GM12891 (cell line): Measurements from ENCODE around the gene SNX19.

Experiments used
- DNase-seq: peaks from one replicate; pipeline ENCODE4 v3.0.0; 2011; ENCODE audit warnings: low spot score; ENCODE audit not compliant: insufficient read length
- FAIRE-seq: peaks from 2 replicates; lab custom pipeline; 2011; peaks lifted over from hg19 to GRCh38; lab: Jason Lieb, UNC
- PAX5 ChIP-seq: IDR thresholded peaks from 2 replicates; pipeline ENCODE4 v1.6.1; 2011; ENCODE audit warnings: low read length, moderate library complexity, mild to moderate bottlenecking; ENCODE audit not compliant: insufficient read depth, severe bottlenecking
- POLR2A ChIP-seq: IDR thresholded peaks from 2 replicates; pipeline ENCODE4 v1.6.1; 2011; ENCODE audit warnings: low read depth, low read length, control low read depth
- POLR2AphosphoS5 ChIP-seq: IDR thresholded peaks from 2 replicates; pipeline ENCODE4 v1.6.1; 2011; ENCODE audit warnings: low read depth, low read length, control low read depth
- POU2F2 ChIP-seq: IDR thresholded peaks from 2 replicates; pipeline ENCODE4 v1.6.1; 2011; ENCODE audit warnings: low read depth, mild to moderate bottlenecking, control low read depth, low read length, moderate library complexity
- SPI1 ChIP-seq: IDR thresholded peaks from 2 replicates; pipeline ENCODE4 v1.6.1; 2011; ENCODE audit warnings: low read depth, low read length, control low read depth
- TAF1 ChIP-seq: IDR thresholded peaks from 2 replicates; pipeline ENCODE4 v1.6.1; 2011; ENCODE audit warnings: low read depth, low read length, control low read depth

SNX19 gene

DNA sequence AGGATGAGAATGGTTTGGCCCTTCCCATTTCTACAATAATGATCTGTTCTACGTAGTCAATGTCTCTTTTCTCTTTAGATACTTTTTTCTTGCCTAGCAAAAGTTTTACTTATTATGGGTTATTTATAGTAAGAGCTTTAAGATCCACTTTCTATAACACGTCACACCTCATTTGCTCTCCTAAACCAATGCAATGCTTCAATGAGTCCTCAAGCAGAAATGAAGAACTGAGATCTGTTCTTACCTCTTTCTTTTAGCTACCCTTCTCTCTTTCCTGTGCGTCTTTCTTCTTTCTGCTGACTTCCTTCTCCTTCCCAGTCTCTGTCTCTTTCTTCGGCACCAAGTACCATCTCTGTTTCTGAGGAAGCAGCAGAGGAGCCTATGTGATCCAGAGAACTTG lies 61.8 kb downstream of the SNX19 start:
- TF ChIP-seq PAX5 (peak; percentile 96), SPI1 (peak; percentile 90), TAF1 (no peak)
- DNase-seq: no peak
- FAIRE-seq: no peak

DNA sequence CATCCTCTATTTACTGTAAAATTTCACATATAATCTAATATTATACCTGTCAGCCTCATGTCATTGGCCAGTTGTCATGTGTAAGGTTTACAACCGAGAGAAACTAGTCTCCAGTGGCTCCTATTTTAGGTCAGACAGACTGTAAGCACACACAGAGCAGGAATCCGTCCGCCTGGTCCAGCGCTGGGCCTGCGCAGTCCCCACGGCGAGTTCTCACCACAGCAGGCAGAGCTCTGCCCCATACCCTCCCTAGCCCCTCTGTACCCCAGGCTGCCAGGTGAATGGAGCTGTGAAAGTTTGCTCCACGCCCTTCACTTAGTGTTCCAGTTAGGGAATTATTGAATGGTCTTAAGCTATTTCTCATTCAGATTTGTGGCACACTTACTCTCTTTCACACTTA lies 63.7 kb downstream of the SNX19 start:
- no peak for TF ChIP-seq POU2F2
- TF ChIP-seq POLR2AphosphoS5: no peak
- no peak for TF ChIP-seq TAF1
- no peak for FAIRE-seq
- DNase-seq: no peak

DNA sequence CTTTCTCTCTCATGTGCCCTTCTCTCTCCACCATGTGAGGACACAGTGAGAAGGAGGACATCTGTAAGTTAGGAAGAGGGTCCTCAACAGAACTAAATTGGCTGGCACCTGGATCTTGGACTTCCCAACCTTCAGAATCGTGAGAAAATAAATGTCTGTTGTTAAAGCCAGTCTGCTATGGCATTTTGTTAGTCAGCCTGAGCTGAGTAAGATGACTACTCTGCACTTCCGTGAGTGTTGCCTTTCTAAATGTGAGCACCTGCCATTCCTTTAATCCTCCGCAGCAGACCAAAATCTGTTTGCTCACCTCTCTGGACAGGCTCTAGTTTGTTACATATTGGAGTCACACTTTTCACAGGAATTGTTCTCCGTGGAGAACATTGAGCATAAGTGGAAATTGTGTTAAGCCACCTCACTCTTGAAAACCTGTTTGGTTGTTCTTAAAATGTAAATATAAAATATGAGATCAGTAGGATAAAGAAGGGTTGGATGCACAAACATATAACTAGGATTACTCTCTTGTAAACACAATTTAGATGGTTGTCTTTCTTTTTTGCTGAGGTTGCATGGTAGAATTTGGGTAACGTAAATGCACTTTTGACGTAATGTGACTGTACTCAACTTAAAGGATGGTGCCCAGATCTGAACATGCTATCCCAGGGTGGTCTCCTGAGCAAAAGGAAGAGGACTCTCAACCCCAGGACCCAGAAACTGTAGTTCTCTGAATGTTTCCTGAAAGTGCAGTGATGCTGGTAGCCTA lies 65.9 kb downstream of the SNX19 start:
- DNase-seq (no peak), FAIRE-seq (no peak)
- TF ChIP-seq POLR2AphosphoS5: no peak

DNA sequence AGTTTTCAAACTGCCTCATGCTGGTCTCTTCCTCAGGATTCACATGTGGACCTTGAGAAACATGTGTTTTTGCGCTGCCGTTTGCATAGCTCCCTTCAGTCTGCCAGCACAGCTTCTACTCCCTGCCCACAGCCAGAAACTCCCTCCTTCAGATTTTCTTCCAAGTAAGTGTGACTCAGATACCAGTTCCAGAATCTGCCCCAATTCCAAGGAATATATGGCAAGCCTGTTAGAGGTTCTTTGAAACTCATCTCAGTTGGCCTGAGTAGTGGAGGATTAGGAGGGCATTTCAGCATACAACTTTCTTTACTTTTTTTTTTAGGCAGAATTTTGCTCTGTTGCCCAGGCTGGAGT lies 67.1 kb downstream of the SNX19 start:
- TF ChIP-seq PAX5 (no peak), SPI1 (no peak), TAF1 (no peak), POLR2A (no peak), POLR2AphosphoS5 (no peak), POU2F2 (no peak)
- no peak for FAIRE-seq
- DNase-seq: no peak

DNA sequence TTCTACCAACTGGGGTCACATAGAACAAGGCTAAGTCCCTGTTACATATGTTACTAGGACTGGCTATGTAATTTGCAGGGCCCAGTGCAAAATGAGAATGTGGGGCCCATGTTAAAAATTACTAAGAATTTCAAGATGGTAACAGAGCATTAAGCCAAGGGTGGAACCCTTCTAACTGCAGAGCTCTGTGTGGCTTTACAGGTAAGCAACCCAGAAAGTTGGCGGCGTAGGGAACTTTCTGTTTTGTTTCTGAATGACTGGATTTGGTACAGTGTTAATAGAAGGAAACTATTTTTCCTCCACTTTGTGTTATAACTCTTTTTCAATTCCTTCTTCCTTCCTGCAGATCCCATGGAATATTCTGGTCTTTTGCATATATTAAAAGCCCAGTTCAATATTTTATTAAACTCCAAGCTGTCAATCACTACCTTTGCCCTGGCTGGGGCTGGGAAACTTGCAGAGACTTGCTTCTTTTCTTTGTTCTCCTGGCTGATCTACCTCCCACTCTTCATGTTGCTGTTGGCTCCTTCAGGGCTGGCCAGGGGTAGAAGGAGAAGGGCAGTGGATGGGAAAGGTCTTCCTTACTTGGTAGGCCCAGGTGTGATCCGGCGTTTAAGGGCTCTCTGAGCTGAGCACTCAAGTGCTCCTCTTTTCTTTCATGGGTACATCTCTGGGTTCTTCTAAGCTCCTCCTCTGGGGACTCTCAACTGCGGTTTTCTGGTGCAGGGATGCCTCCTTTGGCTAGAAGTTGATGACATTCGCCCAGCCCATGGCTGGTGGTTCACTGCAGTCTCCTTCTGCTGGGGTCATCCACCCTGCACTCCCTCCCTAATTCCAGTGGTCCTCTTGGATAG lies 67.7 kb downstream of the SNX19 start:
- DNase-seq (no peak), FAIRE-seq (no peak)
- no peak for TF ChIP-seq PAX5
- TF ChIP-seq TAF1: no peak
- TF ChIP-seq POLR2A: no peak
- no peak for TF ChIP-seq POU2F2
- no peak for TF ChIP-seq SPI1
- TF ChIP-seq POLR2AphosphoS5: no peak

DNA sequence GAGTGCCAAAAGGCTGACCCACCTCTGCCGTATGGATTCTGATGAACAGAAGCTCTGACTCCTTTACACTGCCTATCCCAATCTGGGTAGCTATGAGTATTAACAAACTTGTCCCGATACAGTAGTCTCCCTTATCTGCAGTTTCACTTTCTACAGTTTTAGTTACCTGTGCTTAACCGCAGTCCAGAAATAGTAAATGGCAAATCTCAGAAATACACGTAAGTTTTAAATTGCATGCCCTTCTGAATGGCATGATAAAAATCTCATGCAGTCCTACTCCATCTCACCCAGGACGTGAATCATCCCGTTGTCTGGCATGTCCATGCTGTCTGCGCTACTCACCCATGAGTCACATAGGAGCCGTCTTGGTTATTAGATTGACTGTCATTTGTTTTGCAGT lies 68.8 kb downstream of the SNX19 start:
- DNase-seq (no peak), FAIRE-seq (no peak)
- TF ChIP-seq TAF1: no peak
- no peak for TF ChIP-seq POU2F2
- no peak for TF ChIP-seq PAX5
- TF ChIP-seq SPI1: no peak
- TF ChIP-seq POLR2A: no peak
- no peak for TF ChIP-seq POLR2AphosphoS5

DNA sequence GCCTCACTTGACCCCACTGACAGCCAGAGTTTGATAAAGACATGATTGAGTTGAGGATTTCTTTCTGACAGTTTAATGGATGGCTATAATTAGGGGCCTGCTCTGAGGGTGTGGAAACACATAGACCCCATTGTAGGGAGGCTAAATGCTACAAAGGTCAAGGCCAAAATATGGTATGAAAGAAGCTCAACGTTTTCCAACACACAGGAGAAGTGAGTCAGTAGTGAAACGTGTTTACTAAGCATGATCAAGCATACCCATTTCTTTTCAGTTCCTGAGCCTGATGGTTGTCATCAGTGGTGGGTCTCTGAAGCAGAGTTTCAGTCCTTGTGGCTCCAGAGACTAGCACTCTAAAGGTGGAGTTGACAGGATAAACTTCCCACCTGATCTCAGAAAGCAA lies 69.7 kb downstream of the SNX19 start:
- no peak for TF ChIP-seq PAX5
- TF ChIP-seq POU2F2: no peak
- TF ChIP-seq SPI1: no peak
- no peak for TF ChIP-seq POLR2AphosphoS5
- no peak for TF ChIP-seq POLR2A
- TF ChIP-seq TAF1: no peak
- no peak for FAIRE-seq

DNA sequence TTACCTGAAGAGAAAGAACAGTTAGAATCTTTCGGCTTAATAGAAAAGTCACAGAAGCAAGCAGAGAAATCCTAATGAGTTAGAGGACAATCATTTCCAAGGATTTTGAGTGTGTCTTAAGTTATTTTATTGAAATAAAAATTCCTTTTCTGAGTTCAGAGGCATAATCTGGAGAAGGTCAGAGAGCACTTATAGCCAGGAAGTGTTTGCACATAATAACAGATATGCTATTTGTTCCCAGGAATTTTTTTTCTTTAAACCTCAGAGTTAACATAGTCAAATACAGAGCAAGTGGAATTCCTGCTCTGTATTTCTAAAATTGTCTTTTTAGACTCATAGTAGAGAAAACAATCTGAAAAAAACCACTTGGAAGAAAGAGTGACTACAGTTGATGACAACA lies 74.3 kb downstream of the SNX19 start:
- TF ChIP-seq POLR2AphosphoS5 (no peak), PAX5 (no peak), POLR2A (no peak), SPI1 (no peak), POU2F2 (no peak), TAF1 (no peak)
- FAIRE-seq (no peak), DNase-seq (no peak)

More for the DNA sequence above, 69.7 kb downstream of the SNX19 start:
- DNase-seq: no peak

DNA sequence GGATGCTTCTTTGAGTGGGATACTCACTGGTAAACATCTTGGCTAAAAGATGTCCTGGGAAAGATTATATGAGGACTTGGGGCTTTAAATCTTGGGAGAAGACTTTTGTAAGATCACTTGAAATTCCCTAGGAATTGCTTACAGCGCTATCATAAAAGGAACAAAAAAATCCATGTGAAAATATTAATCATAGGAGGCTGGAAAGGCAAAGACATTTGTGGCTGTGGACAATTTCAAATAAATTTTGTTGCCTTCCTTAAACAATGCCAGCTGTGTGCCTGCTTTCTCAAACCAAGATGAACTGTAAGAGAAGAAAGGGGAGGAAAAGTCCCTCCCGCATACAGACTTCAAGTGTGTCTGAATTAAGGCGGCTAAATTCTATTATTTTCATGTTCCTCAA lies 75.6 kb downstream of the SNX19 start:
- FAIRE-seq (no peak), DNase-seq (no peak)
- TF ChIP-seq POU2F2 (no peak), POLR2A (no peak), TAF1 (no peak), POLR2AphosphoS5 (no peak), SPI1 (no peak), PAX5 (no peak)

DNA sequence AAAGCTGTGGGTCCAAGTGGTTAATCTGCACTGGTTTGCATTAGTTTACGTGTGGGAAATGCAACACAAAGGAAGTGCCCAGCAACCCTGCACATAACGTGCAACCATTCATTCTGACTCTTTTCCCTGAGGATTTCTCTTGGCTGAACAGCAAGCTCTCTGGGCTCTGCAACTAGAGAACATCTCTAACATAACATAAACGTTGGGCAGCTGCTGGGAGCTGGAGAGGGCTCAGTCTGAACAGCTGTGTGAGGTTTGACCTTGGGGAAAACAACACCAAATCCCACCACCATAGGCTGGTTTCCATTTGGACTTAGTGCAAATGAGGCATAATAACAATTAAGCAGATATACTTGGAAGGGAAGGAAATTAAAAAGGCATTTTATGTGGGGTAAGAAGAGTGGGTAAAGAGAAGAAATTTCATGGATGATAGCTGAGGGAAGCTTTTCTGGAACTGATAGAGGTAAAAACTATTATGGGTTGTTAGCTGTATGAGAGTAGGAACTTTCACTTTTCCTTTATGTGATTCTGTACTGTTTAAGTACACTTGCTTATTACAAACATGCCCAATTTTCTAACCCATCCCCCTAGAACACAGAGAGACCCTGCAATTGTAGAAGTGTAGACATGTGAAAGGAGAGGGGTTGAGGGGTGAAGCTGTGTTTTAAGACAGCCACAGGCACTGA lies 76.2 kb downstream of the SNX19 start:
- FAIRE-seq (no peak), DNase-seq (no peak)
- no peak for TF ChIP-seq POLR2A
- no peak for TF ChIP-seq TAF1
- no peak for TF ChIP-seq PAX5
- TF ChIP-seq POU2F2: no peak
- no peak for TF ChIP-seq SPI1
- TF ChIP-seq POLR2AphosphoS5: no peak
